ENCODE measurements around the gene VPS45.
"Not testable (repeated sequence)": the region's sequence is repeated elsewhere in the genome, so short reads cannot be mapped to it uniquely, and the experiment has no call there.

VPS45 gene

GRCh38 chr1:150176593-150176992 lies 109.0 kb downstream of the VPS45 start:
- H3K9ac ChIP-seq (ENCODE audit: low read length) = no peak overlapping the region
- H3K27ac ChIP-seq (ENCODE audit: low read depth, low read length) = no peak overlapping the region
- H3K27me3 ChIP-seq (ENCODE audit: control insufficient read depth, insufficient read depth, low read length) = no peaks in the 10 kb centered on the region
- peaks cover 2% of the 10 kb centered on the region; the same call in 1 of the 2 replicates for H3K4me1 ChIP-seq (ENCODE audit: control insufficient read depth, insufficient read depth, low read length)
- no peaks in the 10 kb centered on the region for H3K36me3 ChIP-seq (ENCODE audit: control insufficient read depth, insufficient read depth, low read length)
- H3K9me3 ChIP-seq (ENCODE audit: control insufficient read depth, insufficient read depth, low read depth, low read length) = no peaks in the 10 kb centered on the region
- H3K4me3 ChIP-seq (ENCODE audit: low read depth, low read length) = no peak overlapping the region

DNA sequence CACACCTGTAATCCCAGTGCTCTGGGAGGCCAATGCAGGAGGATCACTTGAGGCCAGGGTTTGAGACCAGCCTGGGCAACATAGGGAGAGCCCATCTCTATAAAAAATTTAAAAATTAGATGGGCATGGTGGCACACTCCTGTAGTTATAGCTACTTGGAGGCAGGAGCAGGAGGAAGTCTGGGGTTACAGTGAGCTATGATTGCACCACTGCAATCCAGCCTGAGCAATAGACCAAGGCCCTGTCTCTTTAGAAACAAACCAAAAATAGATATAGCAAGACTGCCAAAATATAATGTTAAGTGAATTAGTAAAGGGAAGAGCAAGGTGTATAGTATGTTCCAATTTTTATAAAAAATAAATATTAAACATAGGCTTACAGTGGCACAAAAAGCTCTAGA lies 111.0 kb downstream of the VPS45 start:
- H3K27ac ChIP-seq (ENCODE audit: low read depth, low read length) = no peak overlapping the region
- H3K9me3 ChIP-seq (ENCODE audit: control insufficient read depth, insufficient read depth, low read depth, low read length) = no peaks in the 10 kb centered on the region
- no peaks in the 10 kb centered on the region for H3K36me3 ChIP-seq (ENCODE audit: control insufficient read depth, insufficient read depth, low read length)
- H3K4me1 ChIP-seq (ENCODE audit: control insufficient read depth, insufficient read depth, low read length) = peaks cover under 1% of the 10 kb centered on the region; the same call in 1 of the 2 replicates
- H3K4me3 ChIP-seq (ENCODE audit: low read depth, low read length) = no peak overlapping the region
- no peaks in the 10 kb centered on the region for H3K27me3 ChIP-seq (ENCODE audit: control insufficient read depth, insufficient read depth, low read length)
- no peak overlapping the region for H3K9ac ChIP-seq (ENCODE audit: low read length)

- no peaks in the 10 kb centered on the region for H3K27me3 ChIP-seq (ENCODE audit: control insufficient read depth, insufficient read depth, low read length)
Measured at GRCh38 chr1:150179867-150180266, 112.3 kb downstream of the VPS45 start.

GRCh38 chr1:150180474-150180873 lies 112.9 kb downstream of the VPS45 start:
- H3K36me3 ChIP-seq (ENCODE audit: control insufficient read depth, insufficient read depth, low read length) = no peaks in the 10 kb centered on the region
- H3K27me3 ChIP-seq (ENCODE audit: control insufficient read depth, insufficient read depth, low read length) = no peaks in the 10 kb centered on the region
- H3K9ac ChIP-seq (ENCODE audit: low read length) = no peak overlapping the region
- H3K4me1 ChIP-seq (ENCODE audit: control insufficient read depth, insufficient read depth, low read length) = no peaks in the 10 kb centered on the region
- no peaks in the 10 kb centered on the region for H3K9me3 ChIP-seq (ENCODE audit: control insufficient read depth, insufficient read depth, low read depth, low read length)
- H3K27ac ChIP-seq (ENCODE audit: low read depth, low read length) = no peak overlapping the region
- H3K4me3 ChIP-seq (ENCODE audit: low read depth, low read length) = no peak overlapping the region

More at GRCh38 chr1:150179867-150180266, 112.3 kb downstream of the VPS45 start:
- Histone ChIP-seq H3K27ac (ENCODE audit: low read depth, low read length) (no peak overlapping the region), H3K4me1 (ENCODE audit: control insufficient read depth, insufficient read depth, low read length) (no peaks in the 10 kb centered on the region), H3K4me3 (ENCODE audit: low read depth, low read length) (no peak overlapping the region), H3K9me3 (ENCODE audit: control insufficient read depth, insufficient read depth, low read depth, low read length) (no peaks in the 10 kb centered on the region), H3K36me3 (ENCODE audit: control insufficient read depth, insufficient read depth, low read length) (no peaks in the 10 kb centered on the region), H3K9ac (ENCODE audit: low read length) (no peak overlapping the region)

DNA sequence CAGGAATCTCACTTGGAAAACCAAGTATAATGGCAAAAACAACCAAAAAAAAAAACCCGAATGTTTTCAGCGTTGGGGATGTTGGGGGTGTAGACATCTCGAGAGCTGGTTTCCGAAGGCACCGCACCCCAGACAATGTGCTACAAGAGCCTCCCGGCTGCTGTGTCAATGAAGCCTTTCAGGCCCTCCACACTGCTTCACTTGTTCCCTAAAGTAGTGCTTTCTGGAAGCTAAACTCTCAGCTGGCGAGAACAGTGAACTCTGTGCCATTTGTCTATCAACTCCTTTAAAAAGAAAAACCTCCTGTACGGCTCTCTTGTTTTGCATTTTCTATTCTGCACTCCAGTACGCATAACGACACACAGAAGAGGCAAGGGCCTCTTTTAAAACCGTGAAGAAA lies 114.7 kb downstream of the VPS45 start:
- H3K4me1 ChIP-seq (ENCODE audit: control insufficient read depth, insufficient read depth, low read length) = no peaks in the 10 kb centered on the region
- no peak overlapping the region for H3K4me3 ChIP-seq (ENCODE audit: low read depth, low read length)
- H3K9ac ChIP-seq (ENCODE audit: low read length) = no peak overlapping the region
- no peaks in the 10 kb centered on the region for H3K36me3 ChIP-seq (ENCODE audit: control insufficient read depth, insufficient read depth, low read length)
- no peak overlapping the region for H3K27ac ChIP-seq (ENCODE audit: low read depth, low read length)
- H3K9me3 ChIP-seq (ENCODE audit: control insufficient read depth, insufficient read depth, low read depth, low read length) = no peaks in the 10 kb centered on the region
- no peaks in the 10 kb centered on the region for H3K27me3 ChIP-seq (ENCODE audit: control insufficient read depth, insufficient read depth, low read length)

GRCh38 chr1:150183061-150183460 lies 115.5 kb downstream of the VPS45 start:
- Histone ChIP-seq H3K9me3 (ENCODE audit: control insufficient read depth, insufficient read depth, low read depth, low read length) (no peaks in the 10 kb centered on the region), H3K9ac (ENCODE audit: low read length) (no peak overlapping the region), H3K4me1 (ENCODE audit: control insufficient read depth, insufficient read depth, low read length) (0 out of 2 replicates have a peak, but pooled peaks cover 2% of the 10 kb centered on the region), H3K36me3 (ENCODE audit: control insufficient read depth, insufficient read depth, low read length) (no peaks in the 10 kb centered on the region), H3K4me3 (ENCODE audit: low read depth, low read length) (no peak overlapping the region), H3K27me3 (ENCODE audit: control insufficient read depth, insufficient read depth, low read length) (no peaks in the 10 kb centered on the region), H3K27ac (ENCODE audit: low read depth, low read length) (no peak overlapping the region)

DNA sequence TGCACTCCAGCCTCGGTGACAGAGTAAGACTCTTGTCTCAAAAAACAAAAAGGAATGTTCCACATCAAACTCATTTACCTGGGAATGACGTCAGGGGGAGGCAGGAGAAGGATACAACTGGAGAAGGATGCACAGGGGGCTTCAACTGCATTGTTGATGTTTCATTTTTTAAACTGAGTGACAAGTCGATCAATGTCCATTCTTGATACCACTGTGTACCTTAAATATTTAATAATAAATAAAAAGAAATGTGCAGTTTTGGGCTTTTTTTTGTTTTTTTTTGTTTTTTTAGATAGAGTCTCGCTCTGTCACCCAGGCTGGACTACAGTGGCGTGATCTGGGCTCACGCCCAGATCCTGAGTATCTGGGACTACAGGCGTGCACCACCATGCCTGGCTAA lies 117.9 kb downstream of the VPS45 start:
- H3K4me1 ChIP-seq (ENCODE audit: control insufficient read depth, insufficient read depth, low read length) = 0 out of 2 replicates have a peak, but pooled peaks cover 2% of the 10 kb centered on the region
- H3K36me3 ChIP-seq (ENCODE audit: control insufficient read depth, insufficient read depth, low read length) = no peaks in the 10 kb centered on the region
- no peak overlapping the region for H3K27ac ChIP-seq (ENCODE audit: low read depth, low read length)
- no peak overlapping the region for H3K4me3 ChIP-seq (ENCODE audit: low read depth, low read length)
- no peaks in the 10 kb centered on the region for H3K27me3 ChIP-seq (ENCODE audit: control insufficient read depth, insufficient read depth, low read length)
- no peak overlapping the region for H3K9ac ChIP-seq (ENCODE audit: low read length)
- H3K9me3 ChIP-seq (ENCODE audit: control insufficient read depth, insufficient read depth, low read depth, low read length) = no peaks in the 10 kb centered on the region

DNA sequence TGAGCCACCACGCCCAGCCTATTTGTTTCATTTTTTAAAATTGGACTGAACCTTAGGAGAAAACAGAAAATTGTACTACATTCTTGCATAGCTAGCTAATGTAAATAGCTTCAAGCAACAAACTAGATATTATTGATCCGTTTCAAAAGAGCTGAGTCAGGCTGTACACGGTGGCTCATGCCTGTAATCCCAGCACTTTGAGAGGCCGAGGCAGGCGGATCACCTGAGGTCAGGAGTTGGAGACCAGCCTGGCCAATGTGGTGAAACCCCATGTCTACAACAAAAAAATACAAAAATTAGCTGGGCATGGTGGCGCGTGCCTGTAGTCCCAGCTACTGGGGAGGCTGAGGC lies 118.8 kb downstream of the VPS45 start:
- H3K9ac ChIP-seq (ENCODE audit: low read length); H3K27ac ChIP-seq (ENCODE audit: low read depth, low read length); H3K4me3 ChIP-seq (ENCODE audit: low read depth, low read length): not testable (repeated sequence)

GRCh38 chr1:150186789-150187559 lies 119.4 kb downstream of the VPS45 start:
- Histone ChIP-seq H3K4me3 (ENCODE audit: low read depth, low read length) (no peak overlapping the region), H3K27ac (ENCODE audit: low read depth, low read length) (no peak overlapping the region), H3K36me3 (ENCODE audit: control insufficient read depth, insufficient read depth, low read length) (no peaks in the 10 kb centered on the region), H3K27me3 (ENCODE audit: control insufficient read depth, insufficient read depth, low read length) (no peaks in the 10 kb centered on the region), H3K9me3 (ENCODE audit: control insufficient read depth, insufficient read depth, low read depth, low read length) (peaks cover 4% of the 10 kb centered on the region; the same call in 1 of the 2 replicates), H3K4me1 (ENCODE audit: control insufficient read depth, insufficient read depth, low read length) (0 out of 2 replicates have a peak, but pooled peaks cover 2% of the 10 kb centered on the region), H3K9ac (ENCODE audit: low read length) (no peak overlapping the region)

More for the DNA sequence above, 118.8 kb downstream of the VPS45 start:
- not testable (repeated sequence) for H3K9me3 ChIP-seq (ENCODE audit: control insufficient read depth, insufficient read depth, low read depth, low read length); H3K4me1 ChIP-seq (ENCODE audit: control insufficient read depth, insufficient read depth, low read length); H3K36me3 ChIP-seq (ENCODE audit: control insufficient read depth, insufficient read depth, low read length); H3K27me3 ChIP-seq (ENCODE audit: control insufficient read depth, insufficient read depth, low read length)

- no peak overlapping the region for H3K9ac ChIP-seq (ENCODE audit: low read length)
- no peak overlapping the region for H3K27ac ChIP-seq (ENCODE audit: low read depth, low read length)
- 0 out of 2 replicates have a peak, but pooled peaks cover 2% of the 10 kb centered on the region for H3K4me1 ChIP-seq (ENCODE audit: control insufficient read depth, insufficient read depth, low read length)
- no peaks in the 10 kb centered on the region for H3K27me3 ChIP-seq (ENCODE audit: control insufficient read depth, insufficient read depth, low read length)
- peaks cover 4% of the 10 kb centered on the region; the same call in 1 of the 2 replicates for H3K9me3 ChIP-seq (ENCODE audit: control insufficient read depth, insufficient read depth, low read depth, low read length)
- H3K36me3 ChIP-seq (ENCODE audit: control insufficient read depth, insufficient read depth, low read length) = no peaks in the 10 kb centered on the region
- H3K4me3 ChIP-seq (ENCODE audit: low read depth, low read length) = no peak overlapping the region
Measured at GRCh38 chr1:150187560-150187931, 120.0 kb downstream of the VPS45 start.

DNA sequence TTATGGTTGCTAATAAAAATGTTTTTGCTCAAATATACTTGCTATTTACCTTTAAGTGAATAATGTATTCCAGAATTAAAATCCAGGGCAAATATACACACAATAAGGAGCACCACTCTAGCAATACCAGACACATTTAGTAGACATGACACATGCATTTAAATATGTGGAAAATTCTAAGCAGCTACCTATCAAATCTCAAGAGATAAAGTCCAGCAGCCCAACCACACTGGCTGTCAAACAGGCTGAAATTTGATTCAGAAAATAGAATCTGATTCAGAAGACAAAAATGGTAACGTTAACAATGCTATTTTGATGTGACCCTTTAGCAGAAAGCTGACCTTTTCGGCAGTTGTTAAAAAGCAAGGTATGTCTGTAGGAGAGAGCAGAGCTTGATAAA lies 124.4 kb downstream of the VPS45 start:
- Histone ChIP-seq H3K4me1 (ENCODE audit: control insufficient read depth, insufficient read depth, low read length) (peaks cover 8% of the 10 kb centered on the region), H3K27me3 (ENCODE audit: control insufficient read depth, insufficient read depth, low read length) (no peaks in the 10 kb centered on the region), H3K9ac (ENCODE audit: low read length) (no peak overlapping the region), H3K4me3 (ENCODE audit: low read depth, low read length) (no peak overlapping the region), H3K9me3 (ENCODE audit: control insufficient read depth, insufficient read depth, low read depth, low read length) (peaks cover 13% of the 10 kb centered on the region; the same call in 1 of the 2 replicates), H3K27ac (ENCODE audit: low read depth, low read length) (no peak overlapping the region), H3K36me3 (ENCODE audit: control insufficient read depth, insufficient read depth, low read length) (no peaks in the 10 kb centered on the region)
